SK-N-SH (cell line): Measurements from ENCODE around the gene C1orf159. TPM values are rescaled to one million over a fixed set of nuclear protein-coding genes. Genes with fewer than 3 reads are reported as not detected.

Experiments
- CTCF ChIA-PET: fragments of 300-600, 350-600 bp; formaldehyde crosslinking; extraction: SDS; loops from one replicate; lab custom pipeline; 2021; lab: Yijun Ruan, JAX
- POLR2A ChIA-PET: fragments of 350-600 bp; sonication (Branson Sonifier 250); formaldehyde crosslinking; extraction: SDS; loops from one replicate; lab custom pipeline; 2020; ENCODE audit warnings: antibody characterized with exemption, inconsistent platforms; lab: Yijun Ruan, JAX
- DNase-seq: peaks from one replicate; pipeline ENCODE4 v3.0.0; 2012
- H2AFZ ChIP-seq: fragments of 200-600 bp; sonication (generic); 2 replicates; pipeline ENCODE4 v1.8.1; 2016; ENCODE audit warnings: antibody characterized with exemption, mild to moderate bottlenecking, low read depth
- H3F3A ChIP-seq: fragments of 200-600 bp; sonication (generic); replicated peaks from 2 replicates; pipeline ENCODE3; 2016; ENCODE audit warnings: antibody characterized with exemption, mild to moderate bottlenecking; ENCODE audit not compliant: insufficient read depth
- H3K27ac ChIP-seq, 2 experiments: fragments of 200-500 bp in 1 of 2; fragments of 200-600 bp in 1 of 2; sonication (Bioruptor generic) in 1 of 2; sonication (generic), shearing (Covaris generic) in 1 of 2; 2 replicates each; pipeline versions ENCODE4 v1.5.1 to v1.6.1; 2014 to 2016; ENCODE audit warnings: low read depth in 2 of 2, inconsistent platforms in 1 of 2, low read length in 1 of 2, mild to moderate bottlenecking in 1 of 2, mixed read lengths in 1 of 2
- H3K27me3 ChIP-seq: fragments of 200-600 bp; sonication (generic), shearing (Covaris generic); 2 replicates; pipeline ENCODE4 v1.6.1; 2016; ENCODE audit warnings: mixed run types; ENCODE audit not compliant: insufficient read depth
- H3K36me3 ChIP-seq, 2 experiments: fragments of 200-500 bp in 1 of 2; fragments of 200-600 bp in 1 of 2; sonication (Bioruptor generic) in 1 of 2; sonication (generic) in 1 of 2; replicated peaks in 1 of 2; 2 replicates each; pipeline versions ENCODE3 to v1.5.1; 2014 to 2016; ENCODE audit warnings: low read length in 1 of 2, mild to moderate bottlenecking in 1 of 2; ENCODE audit not compliant: insufficient read depth in 2 of 2, control insufficient read depth in 1 of 2
- H3K4me1 ChIP-seq, 2 experiments: fragments of 200-500 bp in 1 of 2; fragments of 200-600 bp in 1 of 2; sonication (Bioruptor generic) in 1 of 2; sonication (generic), shearing (Covaris generic) in 1 of 2; 2 replicates each; pipeline versions ENCODE4 v1.5.1 to v1.6.1; 2014 to 2016; ENCODE audit warnings: low read depth in 1 of 2, low read length in 1 of 2, mixed run types in 1 of 2; ENCODE audit not compliant: insufficient read depth in 2 of 2, control insufficient read depth in 1 of 2
- H3K4me2 ChIP-seq: fragments of 200-600 bp; sonication (generic), shearing (Covaris generic); 2 replicates; pipeline ENCODE4 v1.6.1; 2017; ENCODE audit warnings: mixed run types
- H3K4me3 ChIP-seq, 2 experiments: fragments of 200-500 bp in 1 of 2; fragments of 200-600 bp in 1 of 2; sonication (Bioruptor generic) in 1 of 2; sonication (generic), shearing (Covaris generic) in 1 of 2; 2 replicates each; pipeline versions ENCODE4 v1.5.1 to v1.8.1; 2014 to 2016; ENCODE audit warnings: low read depth in 2 of 2, inconsistent platforms in 1 of 2, low read length in 1 of 2, mild to moderate bottlenecking in 1 of 2, mixed read lengths in 1 of 2, moderate library complexity in 1 of 2
- H3K79me2 ChIP-seq: fragments of 200-600 bp; sonication (generic); 2 replicates; pipeline ENCODE4 v1.8.1; 2017; ENCODE audit warnings: mild to moderate bottlenecking; ENCODE audit not compliant: insufficient read depth
- H3K9ac ChIP-seq: fragments of 200-600 bp; sonication (generic); 2 replicates; pipeline ENCODE4 v1.6.1; 2017; ENCODE audit warnings: mixed run types
- H3K9me2 ChIP-seq: fragments of 200-600 bp; sonication (generic); 2 replicates; pipeline ENCODE4 v1.6.1; 2017; ENCODE audit warnings: mixed run types
- H3K9me3 ChIP-seq: fragments of 200-600 bp; sonication (generic); 2 replicates; pipeline ENCODE4 v1.6.1; 2017; ENCODE audit warnings: mixed run types, mild to moderate bottlenecking, moderate library complexity
- H4K20me1 ChIP-seq: fragments of 200-600 bp; sonication (generic); 2 replicates; pipeline ENCODE4 v1.6.1; 2017; ENCODE audit warnings: mild to moderate bottlenecking, mixed run types; ENCODE audit not compliant: insufficient read depth
- CHD2 ChIP-seq: fragments of 150-350 bp; IDR thresholded peaks from 2 replicates; pipeline ENCODE4 v1.6.1; 2018; ENCODE audit warnings: low read length; ENCODE audit not compliant: partially characterized antibody
- EP300 ChIP-seq, 2 experiments: IDR thresholded peaks; 2 replicates each; pipeline versions ENCODE4 v1.4.0 to v1.6.1; 2012; ENCODE audit warnings: borderline replicate concordance in 1 of 2, low read depth in 1 of 2, low read length in 1 of 2
- EZH2phosphoT487 ChIP-seq: fragments of 200-600 bp; sonication (generic); IDR thresholded peaks from 2 replicates; pipeline ENCODE4 v1.6.1; 2017; ENCODE audit warnings: low read depth, mixed run types, mild to moderate bottlenecking, antibody characterized with exemption, moderate library complexity, borderline replicate concordance
- FOXM1 ChIP-seq: IDR thresholded peaks from 2 replicates; pipeline ENCODE4 v1.4.0; 2012; ENCODE audit warnings: low read depth, mild to moderate bottlenecking
- GABPA ChIP-seq: IDR thresholded peaks from 2 replicates; pipeline ENCODE4 v1.4.0; 2012; ENCODE audit warnings: low read depth, mild to moderate bottlenecking
- MAX ChIP-seq: IDR thresholded peaks from 2 replicates; pipeline ENCODE4 v1.4.0; 2012; ENCODE audit warnings: low read depth
- MEF2A ChIP-seq: IDR thresholded peaks from 2 replicates; pipeline ENCODE4 v1.4.0; 2012; ENCODE audit warnings: low read depth, borderline replicate concordance
- NRF1 ChIP-seq: IDR thresholded peaks from 2 replicates; pipeline ENCODE4 v1.6.1; 2012; ENCODE audit warnings: low read depth, mild to moderate bottlenecking, low read length
- PBX3 ChIP-seq: IDR thresholded peaks from 2 replicates; pipeline ENCODE4; 2012
- RCOR1 ChIP-seq: fragments of 150-350 bp; IDR thresholded peaks from 2 replicates; pipeline ENCODE4 v1.6.1; 2017; ENCODE audit warnings: antibody characterized with exemption, low read length
- RFX5 ChIP-seq: IDR thresholded peaks from 2 replicates; pipeline ENCODE4 v1.6.1; 2012; ENCODE audit warnings: mild to moderate bottlenecking, improper control_type of control experiment, low read length
- RXRA ChIP-seq: IDR thresholded peaks from 2 replicates; pipeline ENCODE4 v1.4.0; 2012; ENCODE audit warnings: low read depth, mild to moderate bottlenecking, borderline replicate concordance
- USF1 ChIP-seq: IDR thresholded peaks from 2 replicates; pipeline ENCODE4 v1.4.0; 2012; ENCODE audit warnings: low read depth, borderline replicate concordance
- USF2 ChIP-seq: fragments of 150-350 bp; IDR thresholded peaks from 2 replicates; pipeline ENCODE4 v1.6.1; 2017; ENCODE audit warnings: antibody characterized with exemption, low read length, low read depth, borderline replicate concordance
- YY1 ChIP-seq: IDR thresholded peaks from 2 replicates; pipeline ENCODE4 v1.4.0; 2012; ENCODE audit warnings: low read depth, mild to moderate bottlenecking
- WGBS: methylation state at CpG from one replicate; pipeline ENCODE4 v1.1.6; 2017; ENCODE audit warnings: low lambda C conversion rate; 5-methylcytosine and 5-hydroxymethylcytosine counted together
- polyA plus RNA-seq, 3 experiments: library from polyadenylated mRNA; depleted of rRNA; stranded (reverse); fragments of >200 nt; gene quantifications; 2 replicates each; pipeline ENCODE4 v1.2.3, GENCODE V29; 2012

C1orf159 gene
- polyA plus RNA-seq, 1 of the 3 experiments (the other 2 are of a cell fraction): 10.2 TPM

- H3K9me3 ChIP-seq: no peaks in the 10 kb centered on the region
- 58% methylated on average over 2 of the region's 9 CpGs for WGBS
- H3K4me3 ChIP-seq: no peak overlapping the region; a peak in 1 of 4 replicates
- no peaks in the 10 kb centered on the region for H3K79me2 ChIP-seq
- ChIA-PET CTCF (interaction anchor here (1.1 to 1.5 kb wide), 2 partner anchors 21 to 35 kb away, joined by 3 to 4 read pairs; no protein-coding TSS in a partner anchor), POLR2A (interaction anchor here (0.9 kb wide), 1 partner anchor 116 kb away, joined by 4 read pairs; the partner anchor contains the start of gene UBE2J2)
- TF ChIP-seq EP300 (IDR thresholded peaks at IDR 0.05; ENCODE audit: borderline replicate concordance in 1 of 2, low read depth in 1 of 2, low read length in 1 of 2) (no peak), EZH2phosphoT487 (no peak)
- H3K9me2 ChIP-seq: no peaks in the 10 kb centered on the region
- H2AFZ ChIP-seq: no peak overlapping the region
- no peaks in the 10 kb centered on the region for H3K27me3 ChIP-seq
- DNase-seq: peak; percentile 70
- peaks cover 15% of the 10 kb centered on the region for H3F3A ChIP-seq
- H3K27ac ChIP-seq: no peak overlapping the region
- peaks cover 0 to 9% of the 10 kb centered on the region in 2 experiments; a peak in 1 of 4 replicates for H3K4me1 ChIP-seq
- H3K4me2 ChIP-seq: no peak overlapping the region
- H3K36me3 ChIP-seq: no peaks in the 10 kb centered on the region
- H3K9ac ChIP-seq: no peak overlapping the region
- no peaks in the 10 kb centered on the region for H4K20me1 ChIP-seq
Observed at GRCh38 chr1:1157033-1157365, 41.1 kb upstream of the C1orf159 start.

GRCh38 chr1:1156140-1157032 is 40.5 kb upstream of the C1orf159 start:
- 89% methylated on average over 10 of the region's 26 CpGs for WGBS
- Histone ChIP-seq H3K36me3 (no peaks in the 10 kb centered on the region), H3K4me3 (no peak overlapping the region), H3K4me2 (no peak overlapping the region), H3K9me2 (no peaks in the 10 kb centered on the region), H3F3A (peaks cover 15% of the 10 kb centered on the region), H3K4me1 (peaks cover 0 to 9% of the 10 kb centered on the region in 2 experiments; a peak in 1 of 4 replicates), H3K9me3 (no peaks in the 10 kb centered on the region), H3K27ac (no peak overlapping the region), H3K27me3 (no peaks in the 10 kb centered on the region), H3K79me2 (no peaks in the 10 kb centered on the region), H2AFZ (no peak overlapping the region), H3K9ac (no peak overlapping the region), H4K20me1 (no peaks in the 10 kb centered on the region)
- DNase-seq: no peak
- POLR2A ChIA-PET: interaction anchor here (0.9 kb wide), 1 partner anchor 117 kb away, joined by 4 read pairs; the partner anchor contains the start of gene UBE2J2
- CTCF ChIA-PET: interaction anchor here (1.1 to 1.5 kb wide), 2 partner anchors 20 to 34 kb away, joined by 3 to 4 read pairs; no protein-coding TSS in a partner anchor
- TF ChIP-seq PBX3 (no peak), USF1 (no peak), RXRA (no peak), EZH2phosphoT487 (no peak)

- Histone ChIP-seq H2AFZ (no peak overlapping the region), H3K27me3 (no peaks in the 10 kb centered on the region), H3F3A (peaks cover 15% of the 10 kb centered on the region), H4K20me1 (no peaks in the 10 kb centered on the region), H3K9ac (no peak overlapping the region), H3K9me2 (no peaks in the 10 kb centered on the region), H3K9me3 (no peaks in the 10 kb centered on the region), H3K79me2 (no peaks in the 10 kb centered on the region), H3K36me3 (no peaks in the 10 kb centered on the region), H3K4me3 (no peak overlapping the region), H3K4me1 (peaks cover 0 to 9% of the 10 kb centered on the region in 2 experiments; a peak in 1 of 4 replicates), H3K4me2 (no peak overlapping the region), H3K27ac (no peak overlapping the region)
- ChIA-PET CTCF (interaction anchor here (1.2 kb wide), 1 partner anchor 32 kb away, joined by 4 read pairs; no protein-coding TSS in a partner anchor), POLR2A (no interaction called here)
- whole genome bisulfite sequencing: 37% methylated on average over 10 of the region's 10 CpGs
- no peak for DNase-seq
- TF ChIP-seq USF1 (no peak), RCOR1 (no peak), RXRA (no peak), MEF2A (no peak), RFX5 (no peak), GABPA (no peak), USF2 (no peak), YY1 (no peak), NRF1 (no peak), FOXM1 (no peak), CHD2 (no peak), MAX (no peak)
Observed at GRCh38 chr1:1155258-1155657, 39.4 kb upstream of the C1orf159 start.
